ENCODE data around the gene SLC4A1AP. TPM values are rescaled to one million over a fixed set of nuclear protein-coding genes. Genes with fewer than 3 reads are reported as not detected.
A peak's percentile ranks its signal among the peaks of the same experiment; 100 is the strongest.
"Not testable (repeated sequence)": the region's sequence is repeated elsewhere in the genome, so short reads cannot be mapped to it uniquely, and the experiment has no call there.

The SLC4A1AP gene
- total RNA-seq, 1 experiment from 2014 or later, result 19.8 TPM

DNA sequence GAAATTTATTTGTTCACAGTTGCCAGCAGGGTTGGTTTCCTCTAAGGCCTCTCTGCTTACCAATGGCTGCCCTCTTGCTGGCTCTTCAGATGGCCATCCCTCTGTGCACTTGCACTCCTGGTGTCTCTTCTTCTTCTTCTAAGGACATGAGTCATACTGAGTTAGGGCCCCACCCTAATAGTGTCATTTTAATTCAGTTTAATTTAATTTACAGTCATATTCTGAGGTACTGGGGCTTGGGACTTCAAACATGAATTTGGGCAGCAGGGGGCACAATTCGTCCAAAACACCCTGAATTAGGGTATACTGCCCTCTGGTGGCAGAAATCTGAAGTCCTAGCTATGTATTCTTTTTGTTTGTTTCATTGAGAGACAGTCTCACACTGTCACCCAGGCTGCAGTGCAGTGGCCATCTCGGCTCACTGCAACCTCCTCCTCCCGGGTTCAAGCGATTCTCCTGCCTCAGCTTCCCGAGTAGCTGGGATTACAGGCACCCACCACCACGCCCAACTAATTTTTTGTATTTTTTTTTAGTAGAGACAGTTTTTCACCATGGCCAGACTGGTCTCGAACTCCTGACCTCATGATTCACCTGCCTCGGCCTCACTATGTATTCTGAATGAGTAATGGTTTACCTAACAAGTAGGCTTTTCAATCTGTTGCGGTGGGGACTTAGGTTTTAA lies 19.8 kb downstream of the SLC4A1AP start (continued):
- TF ChIP-seq, protein P1, sequence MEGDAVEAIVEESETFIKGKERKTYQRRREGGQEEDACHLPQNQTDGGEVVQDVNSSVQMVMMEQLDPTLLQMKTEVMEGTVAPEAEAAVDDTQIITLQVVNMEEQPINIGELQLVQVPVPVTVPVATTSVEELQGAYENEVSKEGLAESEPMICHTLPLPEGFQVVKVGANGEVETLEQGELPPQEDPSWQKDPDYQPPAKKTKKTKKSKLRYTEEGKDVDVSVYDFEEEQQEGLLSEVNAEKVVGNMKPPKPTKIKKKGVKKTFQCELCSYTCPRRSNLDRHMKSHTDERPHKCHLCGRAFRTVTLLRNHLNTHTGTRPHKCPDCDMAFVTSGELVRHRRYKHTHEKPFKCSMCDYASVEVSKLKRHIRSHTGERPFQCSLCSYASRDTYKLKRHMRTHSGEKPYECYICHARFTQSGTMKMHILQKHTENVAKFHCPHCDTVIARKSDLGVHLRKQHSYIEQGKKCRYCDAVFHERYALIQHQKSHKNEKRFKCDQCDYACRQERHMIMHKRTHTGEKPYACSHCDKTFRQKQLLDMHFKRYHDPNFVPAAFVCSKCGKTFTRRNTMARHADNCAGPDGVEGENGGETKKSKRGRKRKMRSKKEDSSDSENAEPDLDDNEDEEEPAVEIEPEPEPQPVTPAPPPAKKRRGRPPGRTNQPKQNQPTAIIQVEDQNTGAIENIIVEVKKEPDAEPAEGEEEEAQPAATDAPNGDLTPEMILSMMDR (IDR thresholded peaks at IDR 0.05 in 2 of 3, conservative IDR thresholded peaks at IDR 0.05 in 1 of 3; ENCODE audit: borderline replicate concordance in 1 of 3, insufficient read depth in 1 of 3, low read depth in 2 of 3, low read length in 2 of 3), result peak; percentile 89 to 100 (median 98)

DNA sequence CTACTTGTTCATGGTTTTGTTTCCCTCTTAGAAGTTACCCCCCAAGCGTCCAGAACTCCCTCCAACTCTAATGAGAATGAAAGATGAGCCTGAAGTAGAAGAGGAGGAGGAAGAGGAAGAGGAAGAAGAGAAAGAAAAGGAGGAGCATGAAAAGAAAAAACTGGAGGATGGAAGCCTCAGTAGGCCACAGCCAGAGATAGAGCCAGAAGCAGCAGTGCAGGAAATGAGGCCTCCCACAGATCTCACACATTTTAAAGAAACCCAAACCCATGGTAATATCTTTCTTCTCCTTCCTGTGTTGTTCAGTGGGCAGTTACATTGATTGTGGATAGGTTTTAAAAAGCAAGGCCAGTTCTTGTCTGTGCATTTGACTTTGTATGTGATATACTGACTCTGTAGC lies 21.3 kb downstream of the SLC4A1AP start:
- H2AFZ ChIP-seq (ENCODE audit: low read depth, low read length, poor library complexity, severe bottlenecking); H3K9ac ChIP-seq (ENCODE audit: low read length); H3K79me2 ChIP-seq (ENCODE audit: insufficient read depth, low read length); H3K9me2 ChIP-seq (ENCODE audit: insufficient read depth); DNase-seq (ENCODE audit: low read depth, low spot score); H3K4me3 ChIP-seq (replicated peaks in 1 of 2; ENCODE audit: low read depth in 1 of 2, low read length in 2 of 2); H3K9me3 ChIP-seq (ENCODE audit: control insufficient read depth in 1 of 2, insufficient read depth in 1 of 2, low read depth in 1 of 2, low read length in 2 of 2); BruUV-seq (replicated peaks); intact Hi-C loops (cut with micrococcal nuclease); H3K27me3 ChIP-seq (ENCODE audit: insufficient read depth, low read length); H3K4me2 ChIP-seq (ENCODE audit: low read length); RAD21 ChIA-PET (ENCODE audit: low non-redundant PET in 1 of 2, low total read pairs in 2 of 2, uncharacterized antibody in 2 of 2, unreplicated experiment in 2 of 2); POLR2A ChIA-PET; ATAC-seq; H3K27ac ChIP-seq (ENCODE audit: low read depth, low read length); H4K20me1 ChIP-seq (ENCODE audit: insufficient read depth): not testable (repeated sequence)
- peaks cover 5 to 14% of the 10 kb centered on the region in 2 experiments; a peak in 3 of 4 replicates for H3K36me3 ChIP-seq (ENCODE audit: control insufficient read depth in 1 of 2, insufficient read depth in 2 of 2, low read length in 2 of 2)
- H3K4me1 ChIP-seq (ENCODE audit: control insufficient read depth in 1 of 2, insufficient read depth in 2 of 2, low read length in 2 of 2), result peaks cover 25 to 35% of the 10 kb centered on the region in 2 experiments
- CTCF ChIA-PET, result interaction anchor here (2.3 kb wide), 1 partner anchor 19 kb away, joined by 22 read pairs; no protein-coding TSS in a partner anchor

DNA sequence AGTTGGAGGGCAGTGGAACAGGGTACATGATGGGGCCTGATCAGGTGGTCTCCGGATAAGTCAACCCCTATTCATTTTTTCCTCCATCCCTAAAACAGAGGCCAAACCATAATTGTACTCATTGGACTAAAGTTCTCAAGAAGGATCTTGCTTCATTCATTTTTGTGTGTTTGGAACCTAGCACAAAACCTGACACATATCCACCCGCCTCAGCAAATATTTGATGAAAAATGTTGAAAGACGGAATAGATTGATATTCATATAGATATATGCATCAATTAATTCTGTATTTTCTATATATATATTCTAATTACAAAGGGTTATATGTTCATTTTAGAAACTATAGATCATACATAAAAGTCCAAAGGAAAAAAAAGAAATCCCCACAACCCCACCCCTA lies 21.9 kb downstream of the SLC4A1AP start:
- Histone ChIP-seq H3K9me2 (ENCODE audit: insufficient read depth) (no peaks in the 10 kb centered on the region), H3K27me3 (ENCODE audit: insufficient read depth, low read length) (no peaks in the 10 kb centered on the region), H3K4me2 (ENCODE audit: low read length) (no peak overlapping the region), H3K36me3 (ENCODE audit: control insufficient read depth in 1 of 2, insufficient read depth in 2 of 2, low read length in 2 of 2) (peaks cover 5 to 14% of the 10 kb centered on the region in 2 experiments; a peak in 3 of 4 replicates), H3K4me1 (ENCODE audit: control insufficient read depth in 1 of 2, insufficient read depth in 2 of 2, low read length in 2 of 2) (peaks cover 25 to 35% of the 10 kb centered on the region in 2 experiments), H3K9me3 (ENCODE audit: control insufficient read depth in 1 of 2, insufficient read depth in 1 of 2, low read depth in 1 of 2, low read length in 2 of 2) (no peaks in the 10 kb centered on the region), H3K79me2 (ENCODE audit: insufficient read depth, low read length) (no peaks in the 10 kb centered on the region), H3K4me3 (replicated peaks in 1 of 2; ENCODE audit: low read depth in 1 of 2, low read length in 2 of 2) (no peak overlapping the region), H3K9ac (ENCODE audit: low read length) (no peak overlapping the region), H2AFZ (ENCODE audit: low read depth, low read length, poor library complexity, severe bottlenecking) (no peak overlapping the region), H3K27ac (ENCODE audit: low read depth, low read length) (no peak overlapping the region), H4K20me1 (ENCODE audit: insufficient read depth) (no peaks in the 10 kb centered on the region)
- POLR2A ChIA-PET, result no interaction called here
- DNase-seq (ENCODE audit: low read depth, low spot score), result no peak
- CTCF ChIA-PET, result no interaction called here
- intact Hi-C loops (cut with micrococcal nuclease), result no loop called here
- RAD21 ChIA-PET (ENCODE audit: low non-redundant PET in 1 of 2, low total read pairs in 2 of 2, uncharacterized antibody in 2 of 2, unreplicated experiment in 2 of 2), result no interaction called here
- BruUV-seq (replicated peaks), result no TSS peak
- ATAC-seq, result no peak
- TF ChIP-seq EGR1 (IDR thresholded peaks at IDR 0.05; ENCODE audit: low read depth) (no peak), CEBPB (IDR thresholded peaks at IDR 0.05; ENCODE audit: low read depth) (no peak), TCF7L2 (IDR thresholded peaks at IDR 0.05; ENCODE audit: borderline replicate concordance, extremely low read depth, insufficient read depth, insufficient read length) (no peak), RAD21 (IDR thresholded peaks at IDR 0.05; ENCODE audit: low read depth) (no peak), ZFX (IDR thresholded peaks at IDR 0.05) (no peak), ZNF274 (IDR thresholded peaks at IDR 0.05; ENCODE audit: low read depth, low read length) (no peak), EZH2phosphoT487 (IDR thresholded peaks at IDR 0.05; ENCODE audit: borderline replicate concordance) (no peak), POLR2AphosphoS5 (IDR thresholded peaks at IDR 0.05; ENCODE audit: low read depth, low read length) (no peak), FOSL1 (IDR thresholded peaks at IDR 0.05; ENCODE audit: low read depth) (no peak), SIN3A (IDR thresholded peaks at IDR 0.05; ENCODE audit: low read depth) (no peak), EZH2 (IDR thresholded peaks at IDR 0.05) (no peak)
- TF ChIP-seq, protein P1 (IDR thresholded peaks at IDR 0.05 in 2 of 3, conservative IDR thresholded peaks at IDR 0.05 in 1 of 3; ENCODE audit: borderline replicate concordance in 1 of 3, insufficient read depth in 1 of 3, low read depth in 2 of 3, low read length in 2 of 3), result no peak
- TF ChIP-seq, protein P2, sequence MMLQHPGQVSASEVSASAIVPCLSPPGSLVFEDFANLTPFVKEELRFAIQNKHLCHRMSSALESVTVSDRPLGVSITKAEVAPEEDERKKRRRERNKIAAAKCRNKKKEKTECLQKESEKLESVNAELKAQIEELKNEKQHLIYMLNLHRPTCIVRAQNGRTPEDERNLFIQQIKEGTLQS (IDR thresholded peaks at IDR 0.05), result no peak

Measured in HCT116 (cell line).